Astrocyte of the hippocampus (primary cell): ENCODE measurements around the gene HUS1.

Experiments
- DNase-seq: peaks from one replicate; pipeline ENCODE4 v3.0.0; 2011; ENCODE audit warnings: low read depth, low spot score

The HUS1 gene

DNA sequence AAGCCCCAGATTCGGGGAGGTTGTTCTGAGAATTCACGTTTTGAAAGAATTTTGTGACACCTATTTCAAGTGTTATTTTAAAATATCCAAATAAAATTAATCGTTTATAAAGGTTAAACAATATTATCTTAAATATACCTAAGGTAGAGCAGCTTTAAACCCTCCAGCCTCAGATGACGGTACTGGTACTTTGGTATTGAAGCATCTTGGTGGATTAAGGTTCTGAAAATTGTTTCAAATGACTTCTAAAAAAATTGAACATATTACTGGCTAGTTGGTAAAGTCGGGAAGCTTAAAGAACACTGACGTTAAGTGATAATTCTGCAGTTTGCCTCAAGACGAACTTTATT, 392 bp upstream of the HUS1 start:
- DNase-seq, result no peak

GRCh38 chr7:47978790-47979144, 648 bp downstream of the HUS1 start:
- no peak for DNase-seq

GRCh38 chr7:47973739-47974138, 5.7 kb downstream of the HUS1 start:
- no peak for DNase-seq

- DNase-seq, result no peak
These were observed 8.7 kb downstream of the HUS1 start for GRCh38 chr7:47970761-47971160.

- DNase-seq, result peak; percentile 89
These were observed 10.3 kb downstream of the HUS1 start for GRCh38 chr7:47968847-47969774.

GRCh38 chr7:47967708-47968107, 11.7 kb downstream of the HUS1 start:
- no peak for DNase-seq

GRCh38 chr7:47967123-47967522, 12.3 kb downstream of the HUS1 start:
- no peak for DNase-seq

DNA sequence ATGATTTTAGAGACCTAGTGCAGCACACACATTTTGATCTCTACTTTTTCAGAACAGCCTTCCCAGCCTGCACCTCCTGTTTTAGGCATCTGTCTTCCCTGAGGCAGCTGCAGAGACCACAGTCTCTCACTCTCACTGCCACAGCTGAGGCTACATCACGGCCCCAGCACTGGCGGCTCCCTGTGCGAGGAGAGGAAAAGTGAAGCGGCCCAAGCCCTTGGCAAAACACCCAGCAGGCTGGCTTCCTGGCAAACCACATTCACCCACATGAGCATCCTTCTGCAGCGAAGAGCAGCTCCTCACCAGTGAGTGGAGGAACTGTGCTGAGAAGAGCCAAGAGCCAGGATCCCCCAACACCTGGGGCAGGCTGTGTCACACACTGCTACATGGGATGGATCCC, 14.0 kb downstream of the HUS1 start:
- no peak for DNase-seq

GRCh38 chr7:47962262-47962661, 17.2 kb downstream of the HUS1 start:
- no peak for DNase-seq

DNA sequence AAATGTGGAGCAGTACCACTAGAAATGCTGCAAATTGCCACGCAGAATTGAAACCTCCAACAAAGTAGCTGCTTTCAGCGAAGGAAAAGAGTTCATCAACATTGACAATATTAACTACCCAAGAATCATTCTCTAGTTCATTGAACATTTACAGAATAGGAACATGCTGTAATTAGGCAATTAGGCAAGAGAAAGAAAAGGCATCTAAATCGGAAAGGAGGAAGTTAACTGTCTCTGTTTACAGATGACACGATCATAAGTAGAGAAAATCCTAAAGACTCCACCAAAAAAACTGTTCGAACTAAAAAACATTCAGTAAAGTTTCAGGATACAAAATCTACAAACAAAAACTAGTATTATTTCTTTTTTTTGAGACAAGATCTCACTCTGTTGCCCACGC, 22.3 kb downstream of the HUS1 start:
- no peak for DNase-seq

DNA sequence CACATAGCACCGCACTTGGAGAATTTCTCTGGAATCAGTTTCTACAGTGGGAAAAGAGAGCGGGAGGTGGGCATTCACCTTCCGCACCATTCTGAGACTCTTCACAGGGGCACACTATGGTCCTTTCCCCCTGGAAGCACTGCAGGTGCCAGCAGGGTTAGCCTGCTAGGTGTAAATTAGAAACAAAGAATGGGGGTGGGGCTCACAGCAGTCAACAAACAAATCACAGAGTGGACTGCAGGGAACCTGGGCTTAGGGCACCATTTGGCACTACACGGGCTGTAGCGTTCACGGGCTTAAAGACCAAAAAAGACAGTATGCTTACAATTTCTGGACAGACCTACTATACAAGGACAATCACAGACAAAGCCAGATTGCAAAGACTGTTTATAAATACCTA, 23.2 kb downstream of the HUS1 start:
- DNase-seq, result no peak

GRCh38 chr7:47954231-47954911, 25.0 kb downstream of the HUS1 start:
- peak; percentile 83 for DNase-seq

DNA sequence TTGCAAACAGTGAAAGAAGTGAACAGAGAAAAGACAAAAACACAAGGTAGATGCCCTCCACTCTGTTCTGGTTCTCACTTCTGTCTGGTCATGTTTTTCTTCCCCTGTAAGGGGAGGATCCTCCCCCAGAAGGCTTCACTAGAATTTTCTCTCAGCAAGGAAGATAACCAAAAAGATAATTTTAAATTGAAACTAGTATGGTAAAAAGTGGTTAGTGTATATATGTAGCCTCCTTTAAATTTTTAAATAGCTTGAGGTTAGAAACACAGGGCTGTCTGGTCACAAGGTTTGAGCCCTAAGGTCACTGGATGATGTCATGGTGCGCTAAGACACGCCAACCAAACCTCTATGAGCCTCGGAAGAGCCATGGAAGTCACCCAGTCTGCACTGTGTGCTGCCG, 25.6 kb downstream of the HUS1 start:
- no peak for DNase-seq

GRCh38 chr7:47952224-47952623, 27.2 kb downstream of the HUS1 start:
- DNase-seq, result no peak

GRCh38 chr7:47951374-47951773, 28.0 kb downstream of the HUS1 start:
- no peak for DNase-seq

DNA sequence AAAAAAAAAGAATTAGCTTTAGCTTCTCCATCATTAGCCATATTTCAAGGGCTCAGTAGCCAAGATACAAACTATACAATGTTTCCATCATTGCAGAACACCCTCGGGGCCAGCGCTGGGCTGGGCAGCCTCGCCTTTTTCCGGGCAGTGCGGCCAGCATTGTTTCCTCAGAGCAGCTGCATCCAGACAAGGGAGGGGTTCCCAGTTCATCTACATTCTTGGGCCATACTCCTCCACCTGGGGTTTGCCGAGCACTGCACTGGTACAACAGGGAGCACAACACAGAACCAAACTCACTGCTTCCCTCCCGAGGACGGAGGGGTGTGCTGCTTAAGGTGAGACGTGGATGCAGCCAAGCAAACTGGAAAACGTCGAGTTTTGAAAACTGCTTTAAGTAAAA, 28.7 kb downstream of the HUS1 start:
- DNase-seq, result no peak

- no peak for DNase-seq
These were observed 29.7 kb downstream of the HUS1 start for GRCh38 chr7:47949703-47950102.

- DNase-seq, result peak; percentile 26
These were observed 31.1 kb downstream of the HUS1 start, which contains the start of gene PKD1L1 for GRCh38 chr7:47948141-47948790. TSS of gene PKD1L1 (minus strand) at chr7:47948466. CDS start at chr7:47948440, 26 bp downstream.

- DNase-seq, result no peak
These were observed 32.1 kb downstream of the HUS1 start for GRCh38 chr7:47947355-47947749.

GRCh38 chr7:47946581-47947354, 32.6 kb downstream of the HUS1 start:
- DNase-seq, result no peak

GRCh38 chr7:47945261-47946015, 34.0 kb downstream of the HUS1 start:
- DNase-seq, result peak; percentile 76
